ENCODE measurements around the gene AKR7A2.

GRCh38 chr1:19352839-19353238 is 40.9 kb upstream of the AKR7A2 start:
- TF ChIP-seq POLR2AphosphoS5 (IDR thresholded peaks at IDR 0.05; ENCODE audit: low read depth) (no peak), GABPA (IDR thresholded peaks at IDR 0.05; ENCODE audit: low read depth) (no peak)
- TF ChIP-seq, protein P1, sequence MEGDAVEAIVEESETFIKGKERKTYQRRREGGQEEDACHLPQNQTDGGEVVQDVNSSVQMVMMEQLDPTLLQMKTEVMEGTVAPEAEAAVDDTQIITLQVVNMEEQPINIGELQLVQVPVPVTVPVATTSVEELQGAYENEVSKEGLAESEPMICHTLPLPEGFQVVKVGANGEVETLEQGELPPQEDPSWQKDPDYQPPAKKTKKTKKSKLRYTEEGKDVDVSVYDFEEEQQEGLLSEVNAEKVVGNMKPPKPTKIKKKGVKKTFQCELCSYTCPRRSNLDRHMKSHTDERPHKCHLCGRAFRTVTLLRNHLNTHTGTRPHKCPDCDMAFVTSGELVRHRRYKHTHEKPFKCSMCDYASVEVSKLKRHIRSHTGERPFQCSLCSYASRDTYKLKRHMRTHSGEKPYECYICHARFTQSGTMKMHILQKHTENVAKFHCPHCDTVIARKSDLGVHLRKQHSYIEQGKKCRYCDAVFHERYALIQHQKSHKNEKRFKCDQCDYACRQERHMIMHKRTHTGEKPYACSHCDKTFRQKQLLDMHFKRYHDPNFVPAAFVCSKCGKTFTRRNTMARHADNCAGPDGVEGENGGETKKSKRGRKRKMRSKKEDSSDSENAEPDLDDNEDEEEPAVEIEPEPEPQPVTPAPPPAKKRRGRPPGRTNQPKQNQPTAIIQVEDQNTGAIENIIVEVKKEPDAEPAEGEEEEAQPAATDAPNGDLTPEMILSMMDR (IDR thresholded peaks at IDR 0.05; ENCODE audit: insufficient read depth, low read length): no peak

Data from HL-60 (cell line).